ENCODE data around the gene ZBTB16. TPM values are rescaled to one million over a fixed set of nuclear protein-coding genes. Genes with fewer than 3 reads are reported as not detected.

ZBTB16 gene
- total and polyA plus RNA-seq, 2 donors (not counting 3 experiments of a cell fraction or from before 2014, with no cell fraction given) = 9.8 to 20.3 TPM

DNA sequence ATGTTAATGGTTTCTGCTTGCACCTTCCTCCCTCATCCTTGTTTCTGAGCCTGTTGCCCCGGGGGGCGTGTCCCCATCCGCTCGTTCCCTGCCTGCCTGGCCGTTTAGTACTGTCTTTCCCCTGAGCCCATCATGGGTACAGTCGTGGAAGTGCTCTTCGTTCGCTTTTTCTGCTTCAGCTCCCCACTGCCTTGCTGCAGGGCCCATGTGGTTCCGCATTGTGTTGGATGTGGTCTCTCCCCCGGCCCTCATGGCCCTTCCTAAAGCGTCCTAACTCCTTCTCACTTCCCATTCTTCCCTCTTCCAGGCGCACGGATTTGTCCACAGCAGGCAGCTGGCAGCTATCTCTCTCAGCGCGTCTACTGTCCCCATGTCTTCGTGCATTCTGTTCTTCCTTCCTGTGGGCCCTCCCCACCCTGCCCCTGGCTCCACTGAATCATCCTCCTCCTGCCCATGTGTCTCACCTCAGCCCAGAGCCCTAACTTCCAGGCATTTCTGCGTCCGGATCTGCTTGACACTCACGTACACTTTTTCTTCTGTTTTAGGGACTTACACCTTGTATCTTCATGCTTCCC, 98.1 kb downstream of the ZBTB16 start:
- intact Hi-C loops (cut with micrococcal nuclease) = no loop called here
- Histone ChIP-seq H3K4me2 (ENCODE audit: insufficient read depth, low read length) (no peak overlapping the region), H3K9ac (replicated peaks; ENCODE audit: extremely low read depth, insufficient read depth, low read length) (no peak overlapping the region), H3K27me3 (ENCODE audit: control insufficient read depth in 2 of 2, insufficient read depth in 2 of 2, low read length in 2 of 2) (no peaks in the 10 kb centered on the region), H3K9me1 (replicated peaks; ENCODE audit: control insufficient read depth, extremely low read depth, insufficient read depth, low read length) (no peaks in the 10 kb centered on the region), H3K36me3 (ENCODE audit: control insufficient read depth in 2 of 2, extremely low read depth in 1 of 2, insufficient read depth in 2 of 2, low read length in 2 of 2) (peaks cover 0 to 2% of the 10 kb centered on the region in 2 experiments), H3K4me3 (replicated peaks in 1 of 3; ENCODE audit: insufficient read depth in 1 of 3, low read depth in 1 of 3, low read length in 3 of 3) (no peak overlapping the region), H2AFZ (ENCODE audit: low read depth, low read length) (no peak overlapping the region), H3K27ac (ENCODE audit: insufficient read depth, low read depth, low read length) (no peak overlapping the region), H3K4me1 (ENCODE audit: control insufficient read depth, extremely low read depth, insufficient read depth, low read length) (peaks cover 36% of the 10 kb centered on the region), H3K9me3 (replicated peaks; ENCODE audit: control insufficient read depth, insufficient read depth, low read length) (no peaks in the 10 kb centered on the region), H4K20me1 (replicated peaks; ENCODE audit: control insufficient read depth, extremely low read depth, insufficient read depth, low read length) (no peaks in the 10 kb centered on the region), H3K79me2 (ENCODE audit: control insufficient read depth, insufficient read depth, low read length) (peaks cover 3% of the 10 kb centered on the region)
- no TSS peak for BruUV-seq (replicated peaks)
- dilution Hi-C loops (cut with MboI; ENCODE audit: extremely low pct_ligation_motif_present, low sequenced_read_pairs) = no loop called here
- FAIRE-seq (no peak), DNase-seq (ENCODE audit: low read depth, low spot score) (no peak)
- POLR2A ChIA-PET = no interaction called here
- CTCF ChIA-PET = interaction anchor here (1.6 to 3.6 kb wide), 3 partner anchors 8 to 129 kb away, joined by 4 to 35 read pairs (median 5); no protein-coding TSS in a partner anchor
- TF ChIP-seq MYC (IDR thresholded peaks at IDR 0.05; ENCODE audit: low read depth, low read length) = no peak
- TF ChIP-seq, protein P1, sequence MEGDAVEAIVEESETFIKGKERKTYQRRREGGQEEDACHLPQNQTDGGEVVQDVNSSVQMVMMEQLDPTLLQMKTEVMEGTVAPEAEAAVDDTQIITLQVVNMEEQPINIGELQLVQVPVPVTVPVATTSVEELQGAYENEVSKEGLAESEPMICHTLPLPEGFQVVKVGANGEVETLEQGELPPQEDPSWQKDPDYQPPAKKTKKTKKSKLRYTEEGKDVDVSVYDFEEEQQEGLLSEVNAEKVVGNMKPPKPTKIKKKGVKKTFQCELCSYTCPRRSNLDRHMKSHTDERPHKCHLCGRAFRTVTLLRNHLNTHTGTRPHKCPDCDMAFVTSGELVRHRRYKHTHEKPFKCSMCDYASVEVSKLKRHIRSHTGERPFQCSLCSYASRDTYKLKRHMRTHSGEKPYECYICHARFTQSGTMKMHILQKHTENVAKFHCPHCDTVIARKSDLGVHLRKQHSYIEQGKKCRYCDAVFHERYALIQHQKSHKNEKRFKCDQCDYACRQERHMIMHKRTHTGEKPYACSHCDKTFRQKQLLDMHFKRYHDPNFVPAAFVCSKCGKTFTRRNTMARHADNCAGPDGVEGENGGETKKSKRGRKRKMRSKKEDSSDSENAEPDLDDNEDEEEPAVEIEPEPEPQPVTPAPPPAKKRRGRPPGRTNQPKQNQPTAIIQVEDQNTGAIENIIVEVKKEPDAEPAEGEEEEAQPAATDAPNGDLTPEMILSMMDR (IDR thresholded peaks at IDR 0.05; ENCODE audit: extremely low read depth in 1 of 2, insufficient read depth in 1 of 2, low read depth in 1 of 2, low read length in 2 of 2) = no peak
- no peak for TF ChIP-seq POLR2AphosphoS5 (IDR thresholded peaks at IDR 0.05; ENCODE audit: insufficient read depth, low read depth, low read length)

DNA sequence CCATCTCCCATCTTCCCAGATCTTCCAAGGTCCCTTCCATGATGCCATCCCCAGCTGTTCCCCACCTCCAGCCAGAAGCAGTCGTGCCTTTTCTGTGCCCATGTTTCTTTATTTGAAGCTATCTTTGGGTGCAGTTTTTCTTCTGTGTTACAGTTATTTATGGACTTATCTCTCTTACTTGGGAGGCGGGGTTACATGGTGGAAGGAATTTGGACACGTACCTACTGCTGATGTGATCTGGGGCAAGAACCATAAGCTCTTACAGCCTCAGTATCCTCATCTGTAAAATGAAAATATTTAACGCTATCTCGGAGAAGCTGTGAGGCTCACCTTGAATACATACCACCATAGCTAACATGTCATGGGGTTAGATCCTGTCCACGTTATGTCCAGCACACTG, 98.9 kb downstream of the ZBTB16 start:
- H3K9me1 ChIP-seq (replicated peaks; ENCODE audit: control insufficient read depth, extremely low read depth, insufficient read depth, low read length) = no peaks in the 10 kb centered on the region
- peaks cover 3% of the 10 kb centered on the region for H3K79me2 ChIP-seq (ENCODE audit: control insufficient read depth, insufficient read depth, low read length)
- no peak overlapping the region for H3K4me2 ChIP-seq (ENCODE audit: insufficient read depth, low read length)
- H3K27ac ChIP-seq (ENCODE audit: insufficient read depth, low read depth, low read length) = no peak overlapping the region
- CTCF ChIA-PET = interaction anchor here (1.6 to 3.6 kb wide), 3 partner anchors 9 to 130 kb away, joined by 4 to 35 read pairs (median 5); no protein-coding TSS in a partner anchor
- peaks cover 40% of the 10 kb centered on the region for H3K4me1 ChIP-seq (ENCODE audit: control insufficient read depth, extremely low read depth, insufficient read depth, low read length)
- TF ChIP-seq FOS (IDR thresholded peaks at IDR 0.05; ENCODE audit: borderline replicate concordance, insufficient read depth, low read length) = no peak
- no peak for TF ChIP-seq EZH2 (IDR thresholded peaks at IDR 0.05; ENCODE audit: borderline replicate concordance, low read depth, low read length, severe bottlenecking)
- FAIRE-seq = no peak
- H3K9ac ChIP-seq (replicated peaks; ENCODE audit: extremely low read depth, insufficient read depth, low read length) = no peak overlapping the region
- H3K4me3 ChIP-seq (replicated peaks in 1 of 3; ENCODE audit: insufficient read depth in 1 of 3, low read depth in 1 of 3, low read length in 3 of 3) = no peak overlapping the region
- H3K9me3 ChIP-seq (replicated peaks; ENCODE audit: control insufficient read depth, insufficient read depth, low read length) = no peaks in the 10 kb centered on the region
- POLR2A ChIA-PET = no interaction called here
- no TSS peak for BruUV-seq (replicated peaks)
- H3K36me3 ChIP-seq (ENCODE audit: control insufficient read depth in 2 of 2, extremely low read depth in 1 of 2, insufficient read depth in 2 of 2, low read length in 2 of 2) = peaks cover 0 to 2% of the 10 kb centered on the region in 2 experiments
- intact Hi-C loops (cut with micrococcal nuclease) = no loop called here
- DNase-seq (ENCODE audit: low read depth, low spot score) = no peak
- H3K27me3 ChIP-seq (ENCODE audit: control insufficient read depth in 2 of 2, insufficient read depth in 2 of 2, low read length in 2 of 2) = no peaks in the 10 kb centered on the region
- no peak overlapping the region for H2AFZ ChIP-seq (ENCODE audit: low read depth, low read length)
- H4K20me1 ChIP-seq (replicated peaks; ENCODE audit: control insufficient read depth, extremely low read depth, insufficient read depth, low read length) = no peaks in the 10 kb centered on the region
- dilution Hi-C loops (cut with MboI; ENCODE audit: extremely low pct_ligation_motif_present, low sequenced_read_pairs) = no loop called here

Data from endothelial cell of umbilical vein (primary cell).